ENCODE results near the gene NDRG4. TPM values are rescaled to one million over a fixed set of nuclear protein-coding genes. Genes with fewer than 3 reads are reported as not detected.

Gene NDRG4
- 7.0 and 7.3 TPM in 2 replicates for total RNA-seq

DNA sequence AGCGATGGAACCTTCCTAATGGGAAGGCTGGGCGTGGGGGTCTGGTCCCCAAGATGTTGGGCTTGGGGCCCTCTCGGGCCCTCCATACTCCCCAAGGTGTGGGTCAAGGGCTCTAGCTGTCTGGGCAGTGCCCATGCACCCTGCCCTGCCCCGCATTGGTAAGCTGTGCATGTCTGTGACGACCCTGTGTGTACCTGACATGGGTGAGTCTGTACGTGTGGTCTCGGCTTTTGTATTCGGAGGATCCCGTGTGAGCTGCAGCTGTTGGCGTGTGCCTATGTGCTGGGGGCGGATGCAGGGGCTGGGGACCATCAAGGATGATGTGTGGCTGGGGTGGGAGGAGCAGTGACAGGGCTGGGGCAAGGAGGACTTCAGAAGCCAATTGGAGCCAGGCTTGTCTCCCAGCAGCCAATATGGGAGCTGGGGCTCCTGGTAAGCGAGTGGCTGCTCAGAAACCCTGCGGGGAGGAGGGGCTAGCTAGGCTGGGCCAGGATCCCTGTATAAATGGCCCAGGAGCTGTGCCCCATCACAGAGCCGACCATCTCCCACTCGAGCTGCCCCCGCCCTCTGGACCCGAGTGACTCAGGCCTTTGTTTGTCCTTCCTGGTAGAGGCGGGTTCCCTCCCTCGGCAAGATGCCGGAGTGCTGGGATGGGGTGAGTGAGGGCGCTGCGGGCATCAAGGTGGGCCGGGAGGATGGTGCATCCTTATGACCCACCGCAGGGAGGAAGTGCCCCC lies at the start of gene NDRG4:
NDRG4 (plus strand) TSS at position 529 of the 737 bp plus-strand sequence; CDS start at position 635, 106 bp downstream.

DNA sequence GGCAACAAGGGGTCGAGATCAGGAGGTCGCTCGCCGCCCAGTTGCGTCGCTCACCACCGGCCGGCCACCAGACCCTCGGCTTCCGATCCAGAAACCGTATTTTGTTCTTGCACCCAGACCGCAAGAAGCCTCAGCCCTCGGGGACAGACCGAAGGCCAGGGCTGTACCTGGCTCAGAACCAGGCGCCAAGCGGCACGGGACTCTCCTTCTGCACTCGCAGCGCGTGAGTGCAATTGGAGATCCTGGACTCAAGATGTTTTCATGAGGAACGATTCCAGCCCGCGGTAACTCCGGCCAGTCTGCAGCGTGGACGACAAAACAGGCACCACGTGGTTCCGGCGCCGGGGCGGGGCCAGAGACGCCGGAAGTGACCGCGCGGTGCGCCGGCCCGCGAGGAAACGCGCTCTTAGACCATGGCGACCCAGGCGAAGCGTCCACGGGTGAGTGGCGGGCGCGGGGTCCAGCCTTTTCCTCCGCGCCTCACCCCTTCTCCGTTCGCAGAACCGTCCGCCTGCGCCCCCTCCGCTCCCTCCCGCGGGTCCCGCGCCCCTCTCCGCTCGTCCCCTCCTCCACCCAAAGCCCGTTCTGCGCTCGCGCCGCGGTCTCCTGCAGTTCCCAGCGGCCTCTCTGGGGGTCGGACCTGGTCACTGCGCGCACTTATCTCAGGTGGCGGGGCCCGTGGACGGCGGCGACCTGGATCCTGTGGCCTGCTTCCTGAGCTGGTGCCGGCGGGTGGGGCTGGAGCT lies 15.4 kb downstream of the NDRG4 start, which contains the start of gene SETD6:
SETD6 (plus strand) TSS at position 393 of the 746 bp plus-strand sequence; CDS start at position 414, 21 bp downstream.

Other genes starting within 250 kb of the NDRG4 start
- not detected in 2 replicates for gene PRSS54, start 205.1 kb upstream of the NDRG4 start, total RNA-seq
- 1.4 and 7.1 TPM in 2 replicates for gene GINS3, start 107.7 kb upstream of the NDRG4 start, total RNA-seq
- 13.5 and 13.8 TPM in 2 replicates for gene SETD6, start 15.4 kb downstream of the NDRG4 start, total RNA-seq
- gene CNOT1, start 129.7 kb downstream of the NDRG4 start, total RNA-seq: 80.6 and 87.4 TPM in 2 replicates
- 17.8 and 23.7 TPM in 2 replicates for gene SLC38A7, start 184.6 kb downstream of the NDRG4 start, total RNA-seq
- 20.3 and 33.5 TPM in 2 replicates for gene GOT2, start 234.2 kb downstream of the NDRG4 start, total RNA-seq